Suppressor macrophage treated with lipopolysaccharide for 4 hours (primary cell): ENCODE data around the gene ERC2.

Source experiments
- DNase-seq: peaks from one replicate; pipeline ENCODE4 v3.0.0-alpha.2; 2020

Gene ERC2

GRCh38 chr3:55601366-55602080 is 866.7 kb downstream of the ERC2 start:
- no peak for DNase-seq

DNA sequence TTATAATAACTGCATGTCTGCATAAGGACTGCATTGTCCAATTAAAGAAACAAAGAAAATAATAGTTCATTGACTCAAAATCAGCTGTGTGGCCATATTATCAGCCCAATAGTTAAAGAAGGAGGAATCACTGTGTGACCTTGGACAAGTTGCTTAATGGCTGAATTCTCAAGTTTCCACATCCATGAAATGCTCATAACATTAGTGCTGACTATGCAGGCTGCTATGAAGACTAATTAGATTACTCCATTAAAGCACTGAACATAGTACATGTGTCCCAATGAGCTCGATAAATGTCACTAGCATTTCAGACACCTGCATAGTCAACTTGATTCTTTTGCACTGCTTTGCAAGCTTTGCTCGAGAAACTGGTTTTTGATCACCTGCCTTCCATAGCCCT is 870.0 kb downstream of the ERC2 start:
- DNase-seq: no peak

DNA sequence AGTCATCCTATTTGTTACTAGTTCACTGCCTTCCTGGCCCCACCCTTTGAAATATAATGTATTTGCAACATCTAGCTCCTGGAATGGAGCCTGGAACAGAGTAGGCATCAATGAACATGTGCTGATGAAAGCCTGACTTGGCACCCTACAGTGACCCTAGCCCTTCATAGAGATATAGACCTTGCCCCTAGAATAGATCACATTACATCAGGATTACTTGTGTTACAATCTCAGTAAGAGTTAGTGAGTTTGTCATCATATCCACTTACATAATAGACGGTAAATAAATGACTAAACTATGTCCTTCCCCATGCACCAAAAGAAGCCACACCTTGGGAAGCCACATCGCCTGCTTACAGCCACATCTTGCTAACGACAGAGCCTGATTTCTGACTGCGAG is 870.6 kb downstream of the ERC2 start:
- DNase-seq: no peak

- no peak for DNase-seq
Measured at GRCh38 chr3:55596212-55596611, 872.1 kb downstream of the ERC2 start.

DNA sequence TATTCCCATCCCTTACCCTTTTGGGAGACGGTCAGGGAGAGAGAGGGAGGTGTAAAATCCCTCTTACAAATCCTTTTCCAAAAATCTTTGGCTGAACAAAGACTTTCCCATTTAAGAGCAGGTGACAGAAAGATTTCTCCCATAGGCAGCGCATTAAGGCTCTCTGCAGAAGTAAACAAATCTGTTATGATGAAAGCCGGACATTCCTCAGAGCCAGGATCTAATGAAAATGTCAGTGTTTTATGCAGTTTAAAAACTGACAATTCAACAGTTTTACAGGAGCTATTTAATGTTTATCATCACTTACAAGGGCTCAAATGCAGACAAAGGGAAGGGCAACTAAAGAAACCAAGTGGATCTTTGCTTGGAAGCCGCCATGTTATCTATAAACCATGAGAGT is 872.8 kb downstream of the ERC2 start:
- DNase-seq: no peak

DNA sequence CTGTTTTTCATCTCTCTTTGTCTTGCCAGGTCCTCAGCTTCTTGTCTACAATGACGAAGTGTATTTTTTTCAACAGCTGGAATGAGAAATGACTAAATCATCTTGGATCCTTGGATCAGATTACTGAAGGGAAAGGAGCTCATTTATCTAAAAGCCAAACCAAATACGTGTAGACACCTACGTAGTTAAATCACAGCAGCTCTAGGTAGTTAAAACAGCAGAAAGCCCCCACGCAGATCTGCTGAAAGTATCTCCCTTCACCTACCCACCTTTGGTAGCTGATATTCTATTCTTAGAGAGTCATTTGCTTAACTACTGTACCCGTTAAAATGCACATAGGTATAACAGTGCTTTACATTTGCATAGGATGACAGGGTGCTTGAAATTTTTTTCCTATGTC is 875.7 kb downstream of the ERC2 start:
- DNase-seq: no peak

DNA sequence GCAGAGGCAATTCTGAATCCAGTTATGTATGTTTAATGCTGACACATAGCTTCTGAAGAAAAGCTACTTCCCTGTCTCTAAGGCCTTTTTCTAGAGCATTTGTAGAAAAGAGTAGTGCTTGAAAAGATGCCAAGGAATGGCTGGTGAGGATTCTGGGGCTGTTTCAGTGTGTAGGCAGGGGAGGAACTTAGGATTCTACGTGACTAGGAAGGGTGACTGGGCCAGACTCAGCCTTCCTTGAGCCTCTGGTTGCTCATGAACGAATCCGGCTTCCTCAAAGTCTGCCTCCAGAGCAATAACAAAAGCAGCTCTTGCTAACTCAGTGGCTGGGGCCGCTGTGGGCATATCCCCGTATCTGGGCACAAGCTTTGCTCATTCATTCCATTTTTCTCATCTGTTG is 876.4 kb downstream of the ERC2 start:
- peak; percentile 91 for DNase-seq

GRCh38 chr3:55588146-55588765 is 880.0 kb downstream of the ERC2 start:
- DNase-seq: no peak

GRCh38 chr3:55585856-55586255 is 882.4 kb downstream of the ERC2 start:
- DNase-seq: no peak

DNA sequence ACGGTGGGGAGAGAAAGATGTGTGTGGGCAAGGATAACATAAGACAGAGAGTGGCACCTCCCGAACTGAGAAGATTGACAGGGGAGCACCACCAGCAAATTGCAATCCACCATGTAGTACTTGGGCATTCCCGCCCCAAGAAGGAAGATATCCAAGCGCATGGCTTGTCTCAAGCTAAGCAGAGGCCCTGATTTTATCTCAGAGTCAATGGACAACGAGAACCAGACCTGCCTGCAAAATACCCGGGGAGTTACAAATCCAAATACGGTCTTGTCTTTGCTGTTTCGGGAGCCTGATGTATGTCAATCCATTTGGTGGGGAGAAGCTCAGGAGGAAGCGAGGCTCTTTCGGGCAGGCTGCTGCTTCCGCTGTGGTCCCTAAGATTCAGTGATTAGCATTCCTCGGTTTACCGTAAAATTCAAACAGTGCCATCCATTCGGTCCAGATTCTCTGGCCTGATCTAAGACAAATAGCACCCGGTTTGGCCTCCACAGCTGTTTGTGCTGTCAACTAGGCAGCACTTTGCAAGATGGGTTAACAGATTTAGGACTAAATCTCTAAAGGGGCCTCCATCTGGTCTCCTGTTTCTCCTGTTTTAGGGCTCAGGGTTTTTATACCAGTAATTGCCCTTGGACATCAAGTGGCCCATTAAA is 883.4 kb downstream of the ERC2 start:
- no peak for DNase-seq

DNA sequence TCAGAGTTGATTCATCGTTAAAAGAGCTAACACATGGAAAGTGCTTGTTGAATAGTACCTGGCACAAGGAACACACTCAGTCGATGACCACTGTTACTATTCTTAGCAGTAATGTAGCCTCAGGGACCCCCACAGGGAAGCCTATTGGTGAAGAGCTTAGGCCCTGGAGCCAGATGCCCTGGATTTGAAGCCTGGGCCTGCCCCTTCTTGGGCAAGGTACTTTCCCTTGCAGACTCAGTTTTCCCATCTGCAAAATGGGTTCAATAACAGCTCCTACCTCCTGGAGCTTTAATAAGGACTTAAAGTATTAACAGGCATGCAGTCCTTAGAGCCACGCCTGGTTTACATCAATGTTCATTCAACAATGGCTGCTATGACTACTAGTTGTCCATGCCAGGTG is 884.2 kb downstream of the ERC2 start:
- no peak for DNase-seq

GRCh38 chr3:55583475-55583874 is 884.8 kb downstream of the ERC2 start:
- no peak for DNase-seq

GRCh38 chr3:55579496-55579895 is 888.8 kb downstream of the ERC2 start:
- DNase-seq: no peak

GRCh38 chr3:55576621-55577388 is 891.5 kb downstream of the ERC2 start:
- DNase-seq: no peak

DNA sequence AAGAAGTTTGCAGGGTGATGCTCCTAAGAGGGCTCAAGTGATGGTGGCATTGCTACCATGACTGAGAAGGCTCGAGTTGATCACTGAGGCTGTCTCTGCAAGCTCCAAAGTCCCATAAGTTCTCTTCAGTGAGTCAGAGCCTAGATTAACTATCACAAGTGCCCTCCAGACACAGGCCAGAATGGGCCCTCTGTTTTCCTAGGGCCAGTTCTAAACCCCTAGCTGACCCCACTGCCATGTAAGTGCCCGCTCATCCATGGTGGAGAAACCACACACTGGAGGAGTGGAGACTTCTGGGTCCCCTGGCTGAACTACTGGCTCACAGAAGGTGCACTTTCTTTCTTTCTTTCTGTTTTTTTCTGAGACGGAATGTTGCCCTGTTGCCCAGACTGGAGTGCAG is 893.6 kb downstream of the ERC2 start:
- no peak for DNase-seq

- no peak for DNase-seq
Measured at GRCh38 chr3:55572816-55573215, 895.5 kb downstream of the ERC2 start.

DNA sequence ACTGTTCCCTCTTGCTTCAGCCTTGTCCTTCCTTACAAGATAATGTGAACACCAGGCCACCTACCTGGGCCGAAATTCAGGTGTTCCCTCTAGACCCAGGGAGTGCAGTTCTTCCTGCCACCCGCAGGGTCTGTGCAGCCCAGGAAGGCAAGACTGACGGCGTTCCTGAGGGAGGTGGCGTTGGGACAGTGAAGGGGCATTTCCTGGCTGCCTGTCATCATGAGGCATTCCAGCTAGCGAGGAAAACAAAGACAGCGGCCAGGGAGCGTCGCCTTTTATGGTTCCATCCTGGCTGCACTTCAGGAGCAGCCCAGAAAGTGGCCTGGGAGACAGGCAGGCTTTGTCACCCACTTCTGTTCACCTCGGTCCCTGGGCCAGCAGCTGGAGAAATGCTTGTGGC is 896.4 kb downstream of the ERC2 start:
- no peak for DNase-seq

DNA sequence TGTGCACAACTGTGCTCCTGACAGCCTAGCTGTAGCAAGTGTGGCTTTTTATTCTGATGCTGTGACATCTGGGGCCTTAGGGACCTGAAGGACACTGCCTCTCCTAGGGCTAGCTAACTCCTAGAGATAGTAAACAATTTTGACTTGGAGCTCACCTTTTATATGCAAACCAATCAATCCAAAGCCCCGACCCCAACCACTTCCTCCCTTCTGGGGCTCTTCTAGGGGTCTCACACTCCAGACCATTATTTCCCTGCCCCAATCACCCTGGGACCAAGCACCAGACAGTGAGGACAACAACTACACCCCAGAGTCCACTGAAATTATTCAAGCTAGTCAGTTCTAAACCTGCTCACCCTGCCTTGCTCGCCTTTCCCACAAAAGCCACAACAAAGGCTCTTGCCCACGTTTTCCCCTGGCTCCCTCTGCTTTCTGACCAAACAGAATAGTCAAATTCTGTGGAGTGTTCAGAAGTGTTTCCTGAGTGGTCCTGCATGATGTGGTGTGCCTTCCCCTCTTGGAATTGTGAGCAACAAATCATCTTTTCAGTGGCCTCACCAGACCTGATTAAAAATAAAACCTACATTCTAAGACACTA is 897.0 kb downstream of the ERC2 start:
- no peak for DNase-seq

DNA sequence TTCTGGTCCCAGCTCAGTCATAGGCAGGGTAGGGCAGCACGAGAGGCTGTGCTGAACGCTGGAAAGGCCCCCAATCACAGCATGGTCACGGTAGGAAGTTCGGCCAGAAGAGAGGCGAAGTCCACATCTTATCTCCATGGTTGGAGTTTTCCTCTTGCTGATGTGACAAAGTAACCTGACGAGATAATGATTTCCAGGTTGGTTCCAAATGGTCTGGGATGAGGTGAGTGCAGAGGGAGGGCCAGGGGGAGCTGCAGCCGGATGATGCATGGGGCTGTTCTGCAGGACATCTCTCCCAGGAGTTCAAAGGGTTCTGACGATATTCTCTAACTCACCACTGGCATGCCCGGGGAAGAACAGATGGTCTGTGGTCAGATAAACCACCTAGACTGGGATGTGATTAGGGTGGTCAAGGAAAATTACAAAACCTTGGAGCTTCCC is 898.0 kb downstream of the ERC2 start:
- no peak for DNase-seq

GRCh38 chr3:55569033-55569599 is 899.2 kb downstream of the ERC2 start:
- no peak for DNase-seq

DNA sequence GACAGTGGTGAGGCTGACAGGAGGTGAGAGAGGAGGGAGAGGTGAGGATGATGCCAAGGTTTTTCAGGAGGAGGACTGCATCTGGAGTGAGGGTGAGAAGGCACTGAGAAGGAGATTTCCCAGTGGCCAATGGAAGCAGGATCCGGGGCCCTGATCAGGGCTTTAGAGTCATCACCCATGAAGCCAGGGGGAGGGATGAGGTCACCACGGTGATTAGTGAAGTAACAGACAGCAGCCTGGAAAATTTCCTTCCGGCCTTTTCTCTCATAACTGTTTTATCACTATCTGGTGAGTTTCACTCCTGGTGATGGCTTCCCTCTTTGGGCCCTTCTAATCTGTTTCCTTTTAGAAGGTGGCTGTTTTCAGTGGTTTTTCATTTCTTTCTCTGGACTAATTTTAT is 900.7 kb downstream of the ERC2 start:
- DNase-seq: no peak

GRCh38 chr3:55567121-55567520 is 901.1 kb downstream of the ERC2 start:
- no peak for DNase-seq

DNA sequence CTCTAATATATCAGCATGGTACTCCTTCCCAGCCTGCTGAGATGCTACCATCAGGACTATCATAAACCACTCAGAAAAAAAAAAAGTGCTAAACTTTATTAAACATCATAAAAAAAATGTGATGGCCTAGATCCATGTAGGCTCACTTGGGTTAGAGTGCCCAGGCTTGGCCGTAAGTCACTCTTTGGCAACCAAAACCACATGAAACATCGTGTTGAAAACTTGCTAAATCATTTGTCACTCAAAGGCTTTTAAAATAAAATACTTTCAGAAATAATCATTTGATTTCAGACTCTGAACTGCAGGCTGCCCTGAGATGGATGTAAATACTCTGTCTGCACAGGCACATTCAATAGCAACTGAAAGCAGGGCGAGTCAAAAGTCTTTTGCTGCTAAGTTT is 902.7 kb downstream of the ERC2 start:
- DNase-seq: no peak
